CD14-positive monocyte (primary cell): ENCODE results near the gene BBS9. TPM values are rescaled to one million over a fixed set of nuclear protein-coding genes. Genes with fewer than 3 reads are reported as not detected.

ENCODE experiments used
- DNase-seq, 3 donors: peaks; one replicate each; pipeline ENCODE4 v3.0.0-alpha.2; 2011 to 2022
- H2AFZ ChIP-seq: 2 replicates; pipeline ENCODE4 v1.6.0; 2012; ENCODE audit warnings: mild to moderate bottlenecking, low read depth, low read length, inconsistent platforms; ENCODE audit not compliant: insufficient read depth, poor library complexity, severe bottlenecking
- H3K27ac ChIP-seq, 2 donors: 1 replicate in 1 of 2; 2 replicates in 1 of 2; pipeline ENCODE4 v1.5.1; 2012 to 2013; ENCODE audit warnings: low read length in 2 of 2, control low read depth in 1 of 2, inconsistent platforms in 1 of 2, low read depth in 1 of 2, mild to moderate bottlenecking in 1 of 2
- H3K27me3 ChIP-seq, 2 donors: one replicate each; pipeline versions ENCODE4 v1.6.0 to v1.6.1; 2011 to 2013; ENCODE audit warnings: low read length in 2 of 2; ENCODE audit not compliant: control insufficient read depth in 2 of 2, insufficient read depth in 2 of 2
- H3K36me3 ChIP-seq, 2 donors: replicated peaks in 1 of 2; 1 replicate in 1 of 2; 2 replicates in 1 of 2; pipeline versions ENCODE4 v1.5.1 to v1.6.1; 2012 to 2013; ENCODE audit warnings: low read length in 2 of 2, control low read depth in 1 of 2, inconsistent platforms in 1 of 2, mild to moderate bottlenecking in 1 of 2; ENCODE audit not compliant: insufficient read depth in 2 of 2, control insufficient read depth in 1 of 2
- H3K4me1 ChIP-seq, 2 donors: 1 replicate in 1 of 2; 2 replicates in 1 of 2; pipeline versions ENCODE4 v1.5.1 to v1.6.1; 2012 to 2013; ENCODE audit warnings: low read length in 2 of 2, control low read depth in 1 of 2, inconsistent platforms in 1 of 2, mild to moderate bottlenecking in 1 of 2, moderate library complexity in 1 of 2; ENCODE audit not compliant: insufficient read depth in 2 of 2, control insufficient read depth in 1 of 2
- H3K4me2 ChIP-seq: replicated peaks from 2 replicates; pipeline ENCODE3; 2012; ENCODE audit warnings: low read length, moderate library complexity, mild to moderate bottlenecking; ENCODE audit not compliant: poor library complexity, severe bottlenecking; ENCODE audit errors: extremely low read depth
- H3K4me3 ChIP-seq, 3 experiments: fragments of 200-600 bp in 1 of 3; sonication (generic) in 1 of 3; replicated peaks in 1 of 3; 1 replicate in 2 of 3; 2 replicates in 1 of 3; pipeline ENCODE4 v1.5.1; 2011 to 2013; ENCODE audit warnings: low read length in 3 of 3, mild to moderate bottlenecking in 3 of 3, control low read depth in 2 of 3, low read depth in 2 of 3, inconsistent platforms in 1 of 3, moderate library complexity in 1 of 3
- H3K79me2 ChIP-seq: 2 replicates; pipeline ENCODE4 v1.6.0; 2012; ENCODE audit warnings: mild to moderate bottlenecking, control low read depth, inconsistent platforms, low read length, moderate library complexity; ENCODE audit not compliant: insufficient read depth
- H3K9ac ChIP-seq: 2 replicates; pipeline ENCODE4 v1.6.0; 2017; ENCODE audit warnings: low read length, mild to moderate bottlenecking; ENCODE audit not compliant: insufficient read depth, poor library complexity, severe bottlenecking
- H3K9me3 ChIP-seq, 2 donors: replicated peaks in 1 of 2; 1 replicate in 1 of 2; 2 replicates in 1 of 2; pipeline versions ENCODE4 v1.5.1 to v1.6.1; 2012 to 2013; ENCODE audit warnings: low read length in 2 of 2, control low read depth in 1 of 2; ENCODE audit not compliant: control insufficient read depth in 1 of 2, insufficient read depth in 1 of 2
- H4K20me1 ChIP-seq: 2 replicates; pipeline ENCODE4 v1.6.0; 2012; ENCODE audit warnings: mild to moderate bottlenecking, low read length, control low read depth, moderate library complexity; ENCODE audit not compliant: insufficient read depth
- H3K27ac Mint-ChIP-seq, 7 donors: one replicate each; pipeline ENCODE4 v1.8.0; 2020; ENCODE audit warnings: mild to moderate bottlenecking in 7 of 7, mixed read lengths in 7 of 7, moderate library complexity in 6 of 7, inconsistent platforms in 2 of 7
- H3K27me3 Mint-ChIP-seq, 3 donors: one replicate each; pipeline ENCODE4 v1.8.0; 2021 to 2022; ENCODE audit warnings: low read depth in 3 of 3, mild to moderate bottlenecking in 3 of 3, mixed read lengths in 3 of 3, moderate library complexity in 3 of 3, inconsistent platforms in 1 of 3
- H3K36me3 Mint-ChIP-seq, 2 donors: one replicate each; pipeline ENCODE4 v1.8.0; 2020; ENCODE audit warnings: mixed read lengths in 2 of 2, inconsistent platforms in 1 of 2, mild to moderate bottlenecking in 1 of 2
- H3K4me1 Mint-ChIP-seq: one replicate; pipeline ENCODE4 v1.8.0; 2020; ENCODE audit warnings: mild to moderate bottlenecking, mixed read lengths
- H3K4me3 Mint-ChIP-seq, 2 donors: one replicate each; pipeline ENCODE4 v1.8.0; 2020; ENCODE audit warnings: mild to moderate bottlenecking in 2 of 2, mixed read lengths in 2 of 2, moderate library complexity in 1 of 2
- H3K9me3 Mint-ChIP-seq, 7 donors: one replicate each; pipeline ENCODE4 v1.8.0; 2020 to 2022; ENCODE audit warnings: mixed read lengths in 7 of 7, mild to moderate bottlenecking in 6 of 7, moderate library complexity in 6 of 7, inconsistent platforms in 2 of 7
- CTCF ChIP-seq: fragments of 200-600 bp; IDR thresholded peaks from one replicate; pipeline ENCODE4 v1.8.0; 2022; ENCODE audit warnings: antibody characterized with exemption, mild to moderate bottlenecking
- WGBS: methylation state at CpG from one replicate; pipeline ENCODE4 v1.1.5; 2013; ENCODE audit warnings: missing lambda C conversion rate; ENCODE audit not compliant: insufficient coverage; 5-methylcytosine and 5-hydroxymethylcytosine counted together
- intact Hi-C, 2 donors: fragments of 100-400 bp; cut with micrococcal nuclease; formaldehyde crosslinking; loops; one replicate each; pipeline versions ENCODE4 v1.15.0 to v1.15.1; 2023
- polyA plus RNA-seq, 3 donors: library from polyadenylated mRNA; depleted of rRNA in 1 of 3; unstranded in 2 of 3; stranded (reverse) in 1 of 3; fragments of 300-500 nt in 2 of 3; fragments of >200 nt in 1 of 3; fragmentation: Illumina TruSeq in 2 of 3; gene quantifications; 1 replicate in 2 of 3; 2 replicates in 1 of 3; pipeline ENCODE4 v1.2.3, GENCODE V29; 2012 to 2021

Gene BBS9
- polyA plus RNA-seq, 3 donors: 4.9 to 7.5 (median 6.8) TPM

DNA sequence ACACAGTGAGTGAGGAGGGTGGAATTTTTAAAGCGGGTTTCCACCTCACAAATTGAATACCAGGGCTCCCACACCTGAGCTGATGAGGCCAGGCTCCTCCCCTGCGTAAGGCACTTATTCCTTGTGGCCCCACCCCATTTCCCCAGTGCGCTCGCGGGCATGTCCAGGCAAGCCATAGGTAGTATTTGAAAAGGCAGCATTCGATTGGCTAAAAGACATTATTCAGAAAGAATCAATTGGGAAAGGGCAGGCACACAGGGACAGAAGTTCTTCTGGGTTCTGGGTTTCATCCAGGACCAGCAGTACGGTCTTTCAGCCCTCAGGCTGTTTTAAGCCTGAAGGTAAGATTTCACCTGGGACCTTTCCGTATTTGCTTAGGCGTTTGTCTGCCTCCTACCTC is 222.3 kb downstream of the BBS9 start:
- no peaks in the 10 kb centered on the region for H3K4me1 Mint-ChIP-seq
- no peak for TF ChIP-seq CTCF
- H3K36me3 Mint-ChIP-seq: no peaks in the 10 kb centered on the region
- no peak overlapping the region for H3K27ac ChIP-seq
- no peaks in the 10 kb centered on the region for H3K27me3 Mint-ChIP-seq
- no peak overlapping the region for H3K27ac Mint-ChIP-seq
- no peaks in the 10 kb centered on the region for H3K36me3 ChIP-seq
- H3K4me3 ChIP-seq: no peak overlapping the region
- no peaks in the 10 kb centered on the region for H4K20me1 ChIP-seq
- DNase-seq: no peak
- WGBS: no CpG with 5 or more reads among the region's 9 CpGs
- H3K4me3 Mint-ChIP-seq: no peak overlapping the region
- peaks cover 0 to 2% (median 0%) of the 10 kb centered on the region in 7 donors for H3K9me3 Mint-ChIP-seq
- H3K9ac ChIP-seq: no peak overlapping the region
- no peaks in the 10 kb centered on the region for H3K79me2 ChIP-seq
- H3K4me2 ChIP-seq: no peak overlapping the region
- no peaks in the 10 kb centered on the region for H3K27me3 ChIP-seq
- H3K9me3 ChIP-seq: no peaks in the 10 kb centered on the region
- H3K4me1 ChIP-seq: no peaks in the 10 kb centered on the region
- H2AFZ ChIP-seq: no peak overlapping the region
- intact Hi-C loops: no loop called here

- WGBS: 53% methylated on average over 3 of the region's 5 CpGs
Observed at GRCh38 chr7:33354201-33354600, 224.8 kb downstream of the BBS9 start.

More at GRCh38 chr7:33354201-33354600, 224.8 kb downstream of the BBS9 start:
- Histone ChIP-seq H3K79me2 (no peaks in the 10 kb centered on the region), H3K27me3 (no peaks in the 10 kb centered on the region), H4K20me1 (no peaks in the 10 kb centered on the region), H3K9ac (no peak overlapping the region), H3K4me1 (no peaks in the 10 kb centered on the region), H2AFZ (no peak overlapping the region), H3K9me3 (no peaks in the 10 kb centered on the region), H3K4me3 (no peak overlapping the region), H3K27ac (no peak overlapping the region), H3K4me2 (no peak overlapping the region), H3K36me3 (no peaks in the 10 kb centered on the region)
- Mint-ChIP-seq H3K36me3 (no peaks in the 10 kb centered on the region), H3K4me3 (no peak overlapping the region), H3K9me3 (peaks cover 0 to 2% (median 0%) of the 10 kb centered on the region in 7 donors), H3K27me3 (no peaks in the 10 kb centered on the region), H3K4me1 (no peaks in the 10 kb centered on the region), H3K27ac (no peak overlapping the region)
- intact Hi-C loops: no loop called here
- no peak for DNase-seq
- no peak for TF ChIP-seq CTCF
